NCI-H2171 (cell line): ENCODE results near the gene PIP.
A peak's percentile ranks its signal among the peaks of the same experiment; 100 is the strongest.
"Not testable (repeated sequence)": the region's sequence is repeated elsewhere in the genome, so short reads cannot be mapped to it uniquely, and the experiment has no call there.

Source experiments
- DNase-seq: peaks from one replicate; lab custom pipeline; 2025; lab: John Stamatoyannopoulos, UW

The PIP gene

DNA sequence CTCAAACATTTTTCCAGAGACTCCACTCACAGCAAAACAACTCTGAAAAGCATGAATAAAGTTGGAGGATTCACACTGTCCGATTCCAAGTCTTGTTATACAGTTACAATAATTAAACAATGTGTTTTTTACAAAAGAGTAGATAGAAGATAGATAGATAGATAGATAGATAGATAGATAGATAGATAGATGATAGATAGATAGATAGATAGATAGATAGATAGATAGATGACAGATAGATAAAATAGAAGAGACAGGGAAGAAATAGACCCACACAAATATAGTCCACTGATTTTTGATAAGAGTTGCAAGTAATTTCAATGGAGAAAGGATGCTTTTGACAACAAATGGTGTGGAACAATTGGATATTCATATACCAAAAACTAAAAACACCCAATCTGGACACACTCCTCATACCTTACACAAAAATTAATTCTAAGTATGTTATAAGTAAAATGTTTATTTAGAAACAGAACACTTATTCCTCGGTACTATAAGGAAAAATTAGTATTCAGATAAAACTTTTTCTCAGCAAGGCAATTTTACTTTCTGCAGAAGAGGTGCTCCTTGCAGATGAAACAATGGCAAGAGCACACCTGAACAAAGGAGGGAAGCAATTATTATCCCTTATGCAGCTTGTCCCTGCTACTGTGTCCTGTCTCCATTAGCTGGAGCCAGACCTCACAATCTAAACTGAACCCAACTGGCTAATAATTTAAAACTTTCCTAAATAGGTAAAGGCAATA is 45.7 kb downstream of the PIP start:
- DNase-seq, result peak; percentile 1

GRCh38 chr7:143180771-143181170 is 48.9 kb downstream of the PIP start:
- not testable (repeated sequence) for DNase-seq

DNA sequence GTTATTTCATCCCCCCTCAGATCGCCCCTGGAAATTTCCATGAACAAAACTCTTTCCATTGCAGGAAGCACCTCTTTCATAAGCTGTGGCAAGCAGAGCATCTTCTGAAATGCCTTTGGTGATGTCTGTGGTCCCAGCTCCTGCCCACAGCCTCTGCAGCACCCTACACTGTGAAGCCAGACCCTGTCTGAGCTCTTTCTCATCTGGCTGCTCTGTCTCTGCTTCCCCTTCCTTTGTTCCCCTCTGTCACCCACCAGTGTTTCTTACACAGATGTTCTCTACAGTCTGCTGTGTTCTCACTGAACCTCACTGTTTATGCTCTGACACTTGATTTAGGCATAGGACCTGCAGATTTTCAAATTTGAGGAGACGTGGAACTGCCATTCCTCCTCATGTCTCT is 49.5 kb downstream of the PIP start:
- no peak for DNase-seq

GRCh38 chr7:143183024-143183423 is 51.1 kb downstream of the PIP start, which contains the start of gene TAS2R39:
Gene TAS2R39, plus strand, starts transcription at chr7:143183419. Its CDS starts 0 bp downstream, at chr7:143183419.
- no peak for DNase-seq

DNA sequence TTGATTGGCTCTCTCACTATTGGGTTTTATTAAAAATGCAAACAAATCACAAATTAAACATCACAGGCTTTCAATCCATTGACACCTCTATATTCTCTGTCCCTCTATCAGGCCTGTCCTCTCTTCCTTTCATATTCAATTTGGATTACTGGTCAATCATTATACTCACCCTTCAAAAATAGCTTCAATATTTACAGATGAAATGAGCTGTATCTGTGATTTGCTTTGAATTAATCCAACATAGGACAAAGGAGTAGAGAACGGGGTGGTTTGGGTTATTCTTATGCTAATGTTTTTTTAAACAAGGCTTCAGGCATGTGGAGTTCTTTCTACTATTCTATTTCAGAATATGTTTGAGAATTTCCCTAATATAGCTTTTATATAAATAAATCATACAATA is 53.7 kb downstream of the PIP start:
- DNase-seq, result no peak

- DNase-seq, result no peak
Observed at GRCh38 chr7:143188994-143189393, 57.1 kb downstream of the PIP start.
